Liver (tissue), 9 donors: ENCODE results near the gene ADGRB2. TPM values are rescaled to one million over a fixed set of nuclear protein-coding genes. Genes with fewer than 3 reads are reported as not detected.

Experiments
- DNase-seq: peaks from one replicate; pipeline ENCODE4 v3.0.0-alpha.2; 2017; ENCODE audit warnings: low spot score
- H3K27ac ChIP-seq, 2 donors: one replicate each; pipeline ENCODE4 v1.7.0; 2013; ENCODE audit warnings: inconsistent platforms in 2 of 2, low read length in 2 of 2, control low read depth in 1 of 2, low read depth in 1 of 2, mild to moderate bottlenecking in 1 of 2
- H3K27me3 ChIP-seq, 4 donors: one replicate each; pipeline versions ENCODE4 v1.6.1 to v1.7.0; 2013; ENCODE audit warnings: low read length in 3 of 4, inconsistent platforms in 1 of 4, mild to moderate bottlenecking in 1 of 4, moderate library complexity in 1 of 4; ENCODE audit not compliant: control insufficient read depth in 4 of 4, insufficient read depth in 4 of 4
- H3K36me3 ChIP-seq, 4 donors: one replicate each; pipeline versions ENCODE4 v1.6.1 to v1.7.0; 2013; ENCODE audit warnings: low read length in 3 of 4, mild to moderate bottlenecking in 3 of 4, low read depth in 1 of 4, moderate library complexity in 1 of 4; ENCODE audit not compliant: control insufficient read depth in 4 of 4, insufficient read depth in 3 of 4
- H3K4me1 ChIP-seq, 4 donors: one replicate each; pipeline versions ENCODE4 v1.6.1 to v1.7.0; 2013; ENCODE audit warnings: low read length in 3 of 4, mild to moderate bottlenecking in 3 of 4, moderate library complexity in 1 of 4; ENCODE audit not compliant: control insufficient read depth in 4 of 4, insufficient read depth in 4 of 4
- H3K4me3 ChIP-seq, 3 donors: one replicate each; pipeline versions ENCODE4 v1.6.1 to v1.7.0; 2013; ENCODE audit warnings: low read length in 3 of 3, control low read depth in 1 of 3, low read depth in 1 of 3, mild to moderate bottlenecking in 1 of 3
- H3K9ac ChIP-seq, 2 donors: one replicate each; pipeline ENCODE4 v1.7.0; 2013; ENCODE audit warnings: low read length in 2 of 2, mild to moderate bottlenecking in 2 of 2, moderate library complexity in 2 of 2, control low read depth in 1 of 2, low read depth in 1 of 2
- H3K9me3 ChIP-seq, 4 donors: one replicate each; pipeline versions ENCODE4 v1.6.1 to v1.7.0; 2013; ENCODE audit warnings: low read length in 3 of 4; ENCODE audit not compliant: control insufficient read depth in 4 of 4
- ATF3 ChIP-seq: IDR thresholded peaks from 2 replicates; pipeline ENCODE4 v1.6.1; 2016; ENCODE audit warnings: antibody characterized with exemption
- CTCF ChIP-seq: fragments of 150-350 bp; IDR thresholded peaks from 2 replicates; pipeline ENCODE4 v1.5.1; 2017; ENCODE audit warnings: improper control_type of control experiment, low read depth, low read length; ENCODE audit not compliant: missing input control
- EGR1 ChIP-seq, 2 donors: IDR thresholded peaks; 2 replicates each; pipeline ENCODE4 v1.6.1; 2016 to 2018; ENCODE audit warnings: antibody characterized with exemption in 2 of 2, low read depth in 2 of 2
- FOXA1 ChIP-seq: IDR thresholded peaks from 2 replicates; pipeline ENCODE4 v1.6.1; 2016; ENCODE audit warnings: antibody characterized with exemption
- FOXA2 ChIP-seq: IDR thresholded peaks from 2 replicates; pipeline ENCODE4 v1.6.1; 2016; ENCODE audit warnings: antibody characterized with exemption
- GABPA ChIP-seq, 2 donors: IDR thresholded peaks in 1 of 2; conservative IDR thresholded peaks in 1 of 2; 2 replicates each; pipeline ENCODE4 v1.6.1; 2016; ENCODE audit warnings: antibody characterized with exemption in 2 of 2, mild to moderate bottlenecking in 1 of 2, moderate library complexity in 1 of 2
- HNF4A ChIP-seq, 2 donors: conservative IDR thresholded peaks; 2 replicates each; pipeline ENCODE4 v1.6.1; 2016; ENCODE audit warnings: antibody characterized with exemption in 2 of 2, mild to moderate bottlenecking in 2 of 2
- HNF4G ChIP-seq: IDR thresholded peaks from 2 replicates; pipeline ENCODE4 v1.6.1; 2016; ENCODE audit warnings: antibody characterized with exemption
- JUND ChIP-seq, 2 donors: IDR thresholded peaks; 2 replicates each; pipeline ENCODE4 v1.6.1; 2016; ENCODE audit warnings: antibody characterized with exemption in 2 of 2
- MAX ChIP-seq: IDR thresholded peaks from 2 replicates; pipeline ENCODE4 v1.6.1; 2016; ENCODE audit warnings: antibody characterized with exemption
- NR2F2 ChIP-seq: IDR thresholded peaks from 2 replicates; pipeline ENCODE4 v1.6.1; 2016; ENCODE audit warnings: antibody characterized with exemption
- RAD21 ChIP-seq, 2 donors: IDR thresholded peaks; 2 replicates each; pipeline ENCODE4 v1.6.1; 2016; ENCODE audit warnings: antibody characterized with exemption in 2 of 2, mild to moderate bottlenecking in 2 of 2
- REST ChIP-seq: IDR thresholded peaks from 2 replicates; pipeline ENCODE4 v1.6.1; 2016; ENCODE audit warnings: antibody characterized with exemption, mild to moderate bottlenecking
- RXRA ChIP-seq, 2 donors: IDR thresholded peaks; 2 replicates each; pipeline ENCODE4 v1.6.1; 2017 to 2018; ENCODE audit warnings: antibody characterized with exemption in 2 of 2, mild to moderate bottlenecking in 1 of 2
- SP1 ChIP-seq: IDR thresholded peaks from 2 replicates; pipeline ENCODE4 v1.6.1; 2018; ENCODE audit warnings: antibody characterized with exemption, mild to moderate bottlenecking
- TAF1 ChIP-seq: conservative IDR thresholded peaks from 2 replicates; pipeline ENCODE4 v1.6.1; 2016; ENCODE audit warnings: antibody characterized with exemption, mild to moderate bottlenecking
- YY1 ChIP-seq: IDR thresholded peaks from 2 replicates; pipeline ENCODE4 v1.6.1; 2016; ENCODE audit warnings: antibody characterized with exemption, mild to moderate bottlenecking
- ZBTB33 ChIP-seq: IDR thresholded peaks from 2 replicates; pipeline ENCODE4 v1.6.1; 2016; ENCODE audit warnings: antibody characterized with exemption
- WGBS: extraction: QIAGEN DNeasy Blood & Tissue Kit; methylation state at CpG from one replicate; pipeline ENCODE4 v1.1.7; 2013; 5-methylcytosine and 5-hydroxymethylcytosine counted together
- polyA plus RNA-seq, 2 donors: library from polyadenylated mRNA; stranded (reverse) in 1 of 2; unstranded in 1 of 2; fragments of 200-250 nt in 1 of 2; fragments of >200 nt in 1 of 2; fragmentation: Nextera tagmentation in 1 of 2; extraction: Ambion mirVana in 1 of 2; gene quantifications; one replicate each; pipeline versions ENCODE4 v1.2.1 to v1.2.3, GENCODE V29; 2013 to 2015
- total RNA-seq, 2 donors: library from RNA; depleted of rRNA; stranded (reverse); fragments of >200 nt; gene quantifications; one replicate each; pipeline ENCODE4 v1.2.3, GENCODE V29; 2014
- donor health status: healthy.
- donor health status: healthy.
- donor health status: healthy.
- donor health status: healthy.
- donor health status: healthy.

ADGRB2 gene
- total and polyA plus RNA-seq, 4 donors = under 0.01 to 0.05 (median 0.05) TPM; not detected in 1

GRCh38 chr1:31727195-31727594 is 36.9 kb downstream of the ADGRB2 start:
- no peak overlapping the region for H3K9ac ChIP-seq
- no peak overlapping the region for H3K27ac ChIP-seq
- no peaks in the 10 kb centered on the region for H3K36me3 ChIP-seq
- no peaks in the 10 kb centered on the region for H3K27me3 ChIP-seq
- DNase-seq = no peak
- no peaks in the 10 kb centered on the region for H3K4me1 ChIP-seq
- H3K4me3 ChIP-seq = no peak overlapping the region
- no peaks in the 10 kb centered on the region for H3K9me3 ChIP-seq
- TF ChIP-seq HNF4A (conservative IDR thresholded peaks at IDR 0.05) (no peak), CTCF (no peak), GABPA (IDR thresholded peaks at IDR 0.05 in 1 of 2, conservative IDR thresholded peaks at IDR 0.05 in 1 of 2) (no peak), ATF3 (no peak), RXRA (IDR thresholded peaks at IDR 0.05) (no peak), REST (no peak), JUND (IDR thresholded peaks at IDR 0.05) (no peak), MAX (no peak), EGR1 (IDR thresholded peaks at IDR 0.05; ENCODE audit: low read depth in 2 of 2) (no peak), HNF4G (no peak), FOXA2 (no peak), SP1 (no peak), ZBTB33 (no peak), YY1 (no peak), RAD21 (IDR thresholded peaks at IDR 0.05) (no peak), TAF1 (no peak), NR2F2 (no peak), FOXA1 (no peak)
- 90% methylated on average over 14 of the region's 14 CpGs for WGBS

GRCh38 chr1:31726715-31727114 is 37.4 kb downstream of the ADGRB2 start:
- no peak overlapping the region for H3K9ac ChIP-seq
- TF ChIP-seq CTCF (no peak), JUND (IDR thresholded peaks at IDR 0.05) (no peak)
- H3K4me1 ChIP-seq = no peaks in the 10 kb centered on the region
- H3K9me3 ChIP-seq = no peaks in the 10 kb centered on the region
- H3K4me3 ChIP-seq = no peak overlapping the region
- 75% methylated on average over 4 of the region's 4 CpGs for WGBS
- no peak for DNase-seq
- no peaks in the 10 kb centered on the region for H3K27me3 ChIP-seq
- no peak overlapping the region for H3K27ac ChIP-seq
- H3K36me3 ChIP-seq = no peaks in the 10 kb centered on the region
